ENCODE measurements around the gene LGALS7. TPM values are rescaled to one million over a fixed set of nuclear protein-coding genes. Genes with fewer than 3 reads are reported as not detected.
"Not testable (repeated sequence)": the region's sequence is repeated elsewhere in the genome, so short reads cannot be mapped to it uniquely, and the experiment has no call there.

Gene LGALS7
- total and polyA plus RNA-seq, 10 of the 15 experiments (the other 5 are each of a cell fraction or from before 2014, with no cell fraction given): 0.19 TPM; not detected in 9

GRCh38 chr19:38774181-38774950 is 1.0 kb upstream of the LGALS7 start:
- ChIA-PET RAD21 (ENCODE audit: unreplicated experiment) (no interaction called here), CTCF (no interaction called here), SMC1A (ENCODE audit: uncharacterized antibody, unreplicated experiment) (interaction anchor here (0.6 kb wide), 1 partner anchor 244 kb away, joined by 3 read pairs; no protein-coding TSS in a partner anchor), POLR2A (interaction anchor here (0.6 kb wide), 1 partner anchor 92 kb away, joined by 3 read pairs; no protein-coding TSS in a partner anchor)
- in situ Hi-C loops (cut with MboI) (no loop called here), intact Hi-C loops (cut with micrococcal nuclease; ENCODE audit: unreplicated experiment) (no loop called here)
- WGBS (ENCODE audit: insufficient coverage, insufficient replicate concordance, low lambda C conversion rate, missing lambda C conversion rate): 46% methylated on average over 13 of the region's 13 CpGs
- Histone ChIP-seq H3K79me2 (ENCODE audit: control insufficient read depth, insufficient read depth, low read length) (no peaks in the 10 kb centered on the region), H3K9me3 (replicated peaks; ENCODE audit: control insufficient read depth, insufficient read depth, low read length) (no peaks in the 10 kb centered on the region), H3K27me3 (replicated peaks in 1 of 2; ENCODE audit: control insufficient read depth in 2 of 2, insufficient read depth in 2 of 2, low read length in 1 of 2) (no peaks in the 10 kb centered on the region), H3K4me1 (ENCODE audit: control insufficient read depth, insufficient read depth, low read length) (no peaks in the 10 kb centered on the region), H3K4me3 (no peak overlapping the region), H3K27ac (ENCODE audit: control insufficient read depth, insufficient read depth) (no peak overlapping the region), H2AFZ (ENCODE audit: control insufficient read depth, low read depth, low read length) (no peak overlapping the region), H3K9ac (ENCODE audit: control insufficient read depth, insufficient read depth, low read length) (no peak overlapping the region), H4K20me1 (ENCODE audit: control insufficient read depth, insufficient read depth) (no peaks in the 10 kb centered on the region), H3K36me3 (ENCODE audit: control insufficient read depth in 2 of 2, insufficient read depth in 2 of 2, low read length in 1 of 2) (no peaks in the 10 kb centered on the region), H3K4me2 (ENCODE audit: control insufficient read depth, insufficient read depth) (no peak overlapping the region)
- FAIRE-seq: no peak
- no peak for TF ChIP-seq ZBTB11 (CRISPR knock-in tag; IDR thresholded peaks at IDR 0.05)
- no peak for TF ChIP-seq BMI1 (IDR thresholded peaks at IDR 0.05; ENCODE audit: borderline replicate concordance)
- no peak for TF ChIP-seq MTA3 (IDR thresholded peaks at IDR 0.05; ENCODE audit: borderline replicate concordance, low read length)
- TF ChIP-seq ZNF384 (IDR thresholded peaks at IDR 0.05; ENCODE audit: borderline replicate concordance, low read depth, low read length): no peak
- TF ChIP-seq GABPA (IDR thresholded peaks at IDR 0.05; ENCODE audit: low read depth): no peak
- no peak for TF ChIP-seq CREM (IDR thresholded peaks at IDR 0.05; ENCODE audit: low read depth)
- TF ChIP-seq BCL11A (IDR thresholded peaks at IDR 0.05; ENCODE audit: low read depth, low read length): no peak
- TF ChIP-seq ZSCAN29 (IDR thresholded peaks at IDR 0.05): no peak
- TF ChIP-seq ELK1 (IDR thresholded peaks at IDR 0.05; ENCODE audit: low read depth, low read length): no peak
- no peak for TF ChIP-seq HDAC6 (IDR thresholded peaks at IDR 0.05; ENCODE audit: unreplicated experiment)
- TF ChIP-seq EGR1 (IDR thresholded peaks at IDR 0.05; ENCODE audit: borderline replicate concordance in 1 of 2, low read depth in 2 of 2, low read length in 2 of 2): no peak
- TF ChIP-seq SMAD1 (IDR thresholded peaks at IDR 0.05; ENCODE audit: low read depth, partially characterized antibody): no peak
- TF ChIP-seq RELA (IDR thresholded peaks at IDR 0.05; ENCODE audit: borderline replicate concordance, partially characterized antibody): no peak
- no peak for TF ChIP-seq ZNF207 (IDR thresholded peaks at IDR 0.05; ENCODE audit: borderline replicate concordance)
- no peak for DNase-seq (ENCODE audit: low read depth, low spot score)
- ATAC-seq: no peak
- BruUV-seq (replicated peaks): no TSS peak

GRCh38 chr19:38771569-38771968 is 1.7 kb downstream of the LGALS7 start:
- H4K20me1 ChIP-seq (ENCODE audit: control insufficient read depth, insufficient read depth); H3K9ac ChIP-seq (ENCODE audit: control insufficient read depth, insufficient read depth, low read length); SMC1A ChIA-PET (ENCODE audit: uncharacterized antibody, unreplicated experiment); intact Hi-C loops (cut with micrococcal nuclease; ENCODE audit: unreplicated experiment); H3K27ac ChIP-seq (ENCODE audit: control insufficient read depth, insufficient read depth); DNase-seq (ENCODE audit: low read depth, low spot score); H3K9me3 ChIP-seq (replicated peaks; ENCODE audit: control insufficient read depth, insufficient read depth, low read length); CTCF ChIA-PET; POLR2A ChIA-PET; H3K27me3 ChIP-seq (replicated peaks in 1 of 2; ENCODE audit: control insufficient read depth in 2 of 2, insufficient read depth in 2 of 2, low read length in 1 of 2); H3K4me2 ChIP-seq (ENCODE audit: control insufficient read depth, insufficient read depth); RAD21 ChIA-PET (ENCODE audit: unreplicated experiment); H3K4me1 ChIP-seq (ENCODE audit: control insufficient read depth, insufficient read depth, low read length); H3K79me2 ChIP-seq (ENCODE audit: control insufficient read depth, insufficient read depth, low read length); BruUV-seq (replicated peaks); H2AFZ ChIP-seq (ENCODE audit: control insufficient read depth, low read depth, low read length); H3K4me3 ChIP-seq; ATAC-seq; H3K36me3 ChIP-seq (ENCODE audit: control insufficient read depth in 2 of 2, insufficient read depth in 2 of 2, low read length in 1 of 2); in situ Hi-C loops (cut with MboI): not testable (repeated sequence)
- peak; percentile 82 for FAIRE-seq
- no CpG with 5 or more reads among the region's 30 CpGs for WGBS (ENCODE audit: insufficient coverage, insufficient replicate concordance, low lambda C conversion rate, missing lambda C conversion rate)
